GM12872 (cell line): ENCODE data around the gene MACROD1.

Experiments
- TF ChIP-seq, protein P1 (sequence below): IDR thresholded peaks from 3 replicates; pipeline ENCODE4 v1.5.1; 2011; ENCODE audit warnings: low read depth, mild to moderate bottlenecking, low read length, moderate library complexity; ENCODE audit not compliant: insufficient read depth

The MACROD1 gene

DNA sequence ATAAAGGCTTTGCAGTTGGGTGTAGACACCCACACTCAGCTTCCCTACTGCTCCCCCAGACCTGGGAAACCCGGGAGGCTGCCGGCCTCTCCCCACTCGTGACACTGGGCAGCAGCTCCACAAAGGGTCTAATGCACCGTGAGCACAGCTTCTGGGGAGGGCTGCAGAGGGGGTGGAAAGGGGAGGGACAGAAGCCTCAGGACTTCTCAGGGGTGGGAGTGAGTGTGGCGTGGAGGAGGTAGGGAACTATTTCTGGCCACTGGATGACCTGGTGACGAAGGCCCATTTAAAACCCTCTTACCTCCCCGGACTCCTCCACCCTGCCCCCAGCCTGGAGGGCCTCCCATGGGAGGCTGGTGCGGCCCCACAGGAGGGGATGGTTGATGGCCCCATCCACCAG lies 56.6 kb downstream of the MACROD1 start:
- TF ChIP-seq, protein P1, sequence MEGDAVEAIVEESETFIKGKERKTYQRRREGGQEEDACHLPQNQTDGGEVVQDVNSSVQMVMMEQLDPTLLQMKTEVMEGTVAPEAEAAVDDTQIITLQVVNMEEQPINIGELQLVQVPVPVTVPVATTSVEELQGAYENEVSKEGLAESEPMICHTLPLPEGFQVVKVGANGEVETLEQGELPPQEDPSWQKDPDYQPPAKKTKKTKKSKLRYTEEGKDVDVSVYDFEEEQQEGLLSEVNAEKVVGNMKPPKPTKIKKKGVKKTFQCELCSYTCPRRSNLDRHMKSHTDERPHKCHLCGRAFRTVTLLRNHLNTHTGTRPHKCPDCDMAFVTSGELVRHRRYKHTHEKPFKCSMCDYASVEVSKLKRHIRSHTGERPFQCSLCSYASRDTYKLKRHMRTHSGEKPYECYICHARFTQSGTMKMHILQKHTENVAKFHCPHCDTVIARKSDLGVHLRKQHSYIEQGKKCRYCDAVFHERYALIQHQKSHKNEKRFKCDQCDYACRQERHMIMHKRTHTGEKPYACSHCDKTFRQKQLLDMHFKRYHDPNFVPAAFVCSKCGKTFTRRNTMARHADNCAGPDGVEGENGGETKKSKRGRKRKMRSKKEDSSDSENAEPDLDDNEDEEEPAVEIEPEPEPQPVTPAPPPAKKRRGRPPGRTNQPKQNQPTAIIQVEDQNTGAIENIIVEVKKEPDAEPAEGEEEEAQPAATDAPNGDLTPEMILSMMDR, result no peak

DNA sequence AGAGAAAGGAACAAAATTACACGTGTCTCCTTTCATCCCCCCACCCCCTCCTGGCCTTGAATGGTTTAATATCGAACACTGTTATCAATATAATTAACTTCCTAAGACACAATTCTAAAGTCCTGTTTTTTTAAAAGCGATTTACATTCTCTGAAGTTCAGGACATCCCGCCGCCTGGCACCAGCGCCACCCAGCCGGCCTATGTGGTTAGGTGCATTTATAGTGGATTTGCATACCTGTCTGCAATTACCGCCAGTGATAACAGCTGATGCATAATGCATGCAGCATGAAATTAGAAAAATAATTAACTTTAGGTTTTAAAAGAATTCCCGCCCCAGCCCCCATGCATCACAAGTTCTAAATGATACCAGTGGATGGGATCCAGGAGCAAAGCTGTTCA lies 58.6 kb downstream of the MACROD1 start:
- TF ChIP-seq, protein P1, result no peak

DNA sequence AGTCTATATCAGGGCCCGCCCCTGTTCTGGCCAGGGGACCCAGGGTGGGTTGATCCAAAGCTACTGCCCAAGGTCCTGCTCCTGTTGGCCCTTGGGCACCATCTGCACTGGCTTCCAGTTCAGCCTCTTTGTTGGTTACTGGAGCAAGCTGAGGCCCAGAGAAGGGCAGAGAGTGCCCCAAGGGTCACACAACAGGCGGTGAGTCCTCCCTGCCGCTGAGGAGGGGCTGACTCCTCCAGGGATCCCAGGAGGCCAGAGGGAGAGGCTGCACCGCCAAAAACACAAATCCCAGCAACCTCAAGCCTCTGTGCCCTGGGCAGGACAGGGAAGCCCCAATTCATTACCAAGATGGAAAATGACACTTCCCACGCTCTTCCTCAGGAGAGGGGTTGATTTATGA lies 61.3 kb downstream of the MACROD1 start:
- TF ChIP-seq, protein P1, result no peak

DNA sequence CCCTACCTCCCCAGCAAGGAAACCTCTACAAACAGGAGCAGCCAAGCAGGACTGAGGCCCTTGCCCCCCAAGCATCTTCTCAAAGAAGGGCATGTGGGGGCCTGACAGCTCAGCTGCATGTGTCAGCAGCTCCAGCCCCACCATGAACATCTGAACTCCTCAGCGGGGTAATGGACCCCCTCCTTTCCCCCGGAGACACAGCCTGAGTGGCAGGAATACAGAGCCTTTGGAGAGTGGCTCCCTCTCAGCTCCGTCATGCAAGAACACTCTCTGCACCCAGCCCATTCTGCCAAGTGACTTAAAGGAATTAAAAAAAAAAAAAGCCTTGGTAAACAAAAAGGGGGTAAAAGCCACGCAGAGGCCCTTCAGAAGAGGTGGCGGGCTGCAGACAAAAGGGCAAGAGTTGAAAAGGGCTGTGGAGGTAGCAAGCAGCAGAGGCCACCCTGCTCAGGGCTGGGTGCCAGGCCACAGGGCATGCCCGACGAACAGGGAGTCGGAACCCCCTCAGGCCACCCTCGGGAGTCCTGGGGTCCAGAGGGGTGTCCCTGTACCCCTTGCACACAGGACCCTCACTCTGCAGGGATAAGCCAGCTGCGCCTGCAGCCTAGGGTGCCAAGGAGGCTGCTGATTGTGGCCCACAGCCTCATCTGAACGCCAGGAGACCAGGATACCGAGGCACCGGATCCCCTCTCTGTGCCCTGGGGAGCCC lies 62.5 kb downstream of the MACROD1 start:
- TF ChIP-seq, protein P1, result no peak

DNA sequence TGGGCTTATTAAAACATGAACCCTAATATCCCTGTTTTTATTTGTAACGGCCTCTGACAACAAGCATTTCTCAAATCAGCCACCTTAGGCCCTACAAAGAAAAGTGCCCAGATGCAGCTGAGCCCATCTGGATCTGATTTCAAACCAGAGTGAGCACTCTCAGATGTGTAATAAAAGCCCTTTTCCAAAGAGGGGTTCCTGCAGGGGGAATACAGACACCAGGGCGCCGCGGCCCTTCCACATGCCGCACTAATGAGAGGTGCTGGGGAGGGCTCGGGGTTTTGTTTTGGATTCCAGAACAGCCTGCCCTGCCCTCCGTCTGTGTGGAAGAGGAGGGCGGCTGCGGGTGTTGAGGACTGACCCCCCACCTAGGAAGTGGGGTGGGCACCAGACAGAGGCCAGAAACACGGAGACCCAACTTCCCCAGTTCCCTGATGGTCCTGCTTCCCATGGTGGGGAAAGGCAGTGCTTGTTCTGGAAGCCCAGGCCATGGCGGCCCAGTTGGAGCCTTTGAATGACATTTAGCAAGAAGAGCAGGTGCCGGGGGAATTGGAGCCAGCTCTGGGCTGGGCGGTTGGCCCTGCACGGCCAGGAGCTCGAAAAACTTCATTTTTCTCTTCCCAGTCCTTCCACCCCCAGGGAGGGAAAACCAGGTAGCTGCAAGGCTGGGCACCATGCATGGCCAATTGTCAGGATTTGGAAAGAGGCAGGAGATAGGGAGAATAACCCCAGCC lies 63.7 kb downstream of the MACROD1 start:
- TF ChIP-seq, protein P1, result no peak

DNA sequence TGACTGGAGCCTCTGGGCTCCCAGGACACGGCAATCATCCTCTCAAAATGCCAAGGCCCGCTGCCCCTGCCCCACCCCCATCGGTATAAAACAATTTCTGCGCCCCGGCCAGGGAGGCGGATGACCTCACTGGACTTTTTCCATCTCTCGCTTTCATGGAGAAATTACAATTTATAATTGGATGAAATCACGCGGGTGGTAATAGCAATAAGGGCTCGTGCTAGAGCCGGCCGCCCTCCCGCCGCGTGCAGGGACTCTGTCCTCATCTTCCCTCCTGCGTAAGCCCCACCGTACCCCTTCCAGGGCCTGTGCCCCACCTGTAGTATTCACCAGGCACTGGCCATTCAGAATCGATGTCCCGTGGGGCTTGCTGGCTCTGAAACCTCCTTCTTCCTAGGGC lies 64.5 kb downstream of the MACROD1 start:
- TF ChIP-seq, protein P1, result no peak

DNA sequence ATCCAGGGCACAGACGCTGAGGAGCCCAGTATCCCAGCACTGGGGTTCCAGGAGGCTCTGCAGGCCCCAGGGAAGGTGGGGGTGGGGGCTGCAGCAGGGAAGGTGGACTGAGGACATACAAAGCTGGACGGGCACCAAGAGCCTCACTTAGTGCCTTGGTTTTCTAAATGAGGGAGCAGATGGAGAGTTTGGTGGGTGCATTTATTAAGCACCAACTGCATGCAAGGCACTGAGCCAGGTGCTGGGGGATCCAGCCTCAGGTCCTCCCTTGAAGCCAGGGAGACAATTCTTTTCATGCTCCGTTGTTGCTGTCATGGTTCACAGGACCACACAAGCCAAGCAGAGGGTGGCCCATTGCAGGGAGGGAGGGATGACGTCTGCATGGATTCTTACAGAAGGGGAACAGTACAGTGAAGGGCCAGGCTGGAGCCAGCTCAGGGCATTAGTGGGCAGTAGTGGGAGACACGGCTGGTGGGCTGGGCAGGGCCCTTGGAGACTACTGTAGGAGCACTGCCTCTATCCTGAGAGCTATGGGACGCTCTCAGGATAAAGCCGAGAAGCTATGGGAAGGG lies 65.0 kb downstream of the MACROD1 start:
- TF ChIP-seq, protein P1, result no peak
